Mesenchymal stem cell (in vitro differentiated cells and primary cell): ENCODE results near the gene CTNNA3.

ENCODE experiments used
- DNase-seq: peaks from one replicate; pipeline ENCODE4 v3.0.0-alpha.2; 2013
- H2AFZ ChIP-seq: one replicate; pipeline ENCODE4 v1.6.1; 2013; ENCODE audit warnings: low read depth, mild to moderate bottlenecking, control low read depth, inconsistent platforms, low read length, moderate library complexity
- H2AK5ac ChIP-seq: 2 replicates; pipeline ENCODE4 v1.6.1; 2013; ENCODE audit warnings: low read length, moderate library complexity, mild to moderate bottlenecking, inconsistent platforms; ENCODE audit not compliant: severe bottlenecking
- H2BK120ac ChIP-seq: one replicate; pipeline ENCODE4 v1.6.1; 2013; ENCODE audit warnings: low read depth, mild to moderate bottlenecking, inconsistent platforms, low read length, moderate library complexity
- H2BK12ac ChIP-seq, 2 experiments: one replicate each; pipeline ENCODE4 v1.6.1; 2013; ENCODE audit warnings: inconsistent platforms in 2 of 2, low read length in 2 of 2, mild to moderate bottlenecking in 2 of 2, moderate library complexity in 2 of 2, control low read depth in 1 of 2
- H2BK15ac ChIP-seq: one replicate; pipeline ENCODE4 v1.6.1; 2013; ENCODE audit warnings: mild to moderate bottlenecking, low read depth, inconsistent platforms; ENCODE audit not compliant: poor library complexity, severe bottlenecking
- H2BK5ac ChIP-seq: 2 replicates; pipeline ENCODE4 v1.6.1; 2013; ENCODE audit warnings: low read depth, mild to moderate bottlenecking, low read length, control low read depth, inconsistent platforms; ENCODE audit not compliant: poor library complexity, severe bottlenecking
- H3K14ac ChIP-seq, 2 experiments: one replicate each; pipeline ENCODE4 v1.6.1; 2013; ENCODE audit warnings: inconsistent platforms in 2 of 2, low read length in 2 of 2, control low read depth in 1 of 2, mild to moderate bottlenecking in 1 of 2, moderate library complexity in 1 of 2
- H3K18ac ChIP-seq, 2 experiments: one replicate each; pipeline ENCODE4 v1.6.1; 2013; ENCODE audit warnings: inconsistent platforms in 2 of 2, low read length in 2 of 2, control low read depth in 1 of 2, low read depth in 1 of 2, mild to moderate bottlenecking in 1 of 2
- H3K23ac ChIP-seq, 2 experiments: one replicate each; pipeline ENCODE4 v1.6.1; 2013; ENCODE audit warnings: inconsistent platforms in 2 of 2, low read length in 2 of 2, mild to moderate bottlenecking in 2 of 2, moderate library complexity in 2 of 2, control low read depth in 1 of 2
- H3K27ac ChIP-seq: 2 replicates; pipeline ENCODE4 v1.5.1; 2013; ENCODE audit warnings: mild to moderate bottlenecking, moderate library complexity, low read length, control low read depth, inconsistent platforms; ENCODE audit not compliant: poor library complexity, severe bottlenecking
- H3K27me3 ChIP-seq, 2 experiments: 2 replicates each; pipeline versions ENCODE4 v1.6.1 to v1.7.0; 2013; ENCODE audit warnings: low read length in 2 of 2, mild to moderate bottlenecking in 2 of 2, moderate library complexity in 2 of 2, control low read depth in 1 of 2, inconsistent platforms in 1 of 2; ENCODE audit not compliant: control insufficient read depth in 1 of 2, insufficient read depth in 1 of 2
- H3K36me3 ChIP-seq, 2 experiments: 2 replicates each; pipeline versions ENCODE4 v1.6.1 to v1.7.0; 2013; ENCODE audit warnings: low read length in 2 of 2, control low read depth in 1 of 2, inconsistent platforms in 1 of 2, low read depth in 1 of 2, mild to moderate bottlenecking in 1 of 2; ENCODE audit not compliant: insufficient read depth in 2 of 2, control insufficient read depth in 1 of 2
- H3K4ac ChIP-seq, 2 experiments: one replicate each; pipeline ENCODE4 v1.6.1; 2013; ENCODE audit warnings: inconsistent platforms in 2 of 2, low read length in 2 of 2, mild to moderate bottlenecking in 2 of 2, moderate library complexity in 2 of 2, control low read depth in 1 of 2, low read depth in 1 of 2
- H3K4me1 ChIP-seq: 2 replicates; pipeline ENCODE4 v1.6.1; 2013; ENCODE audit warnings: low read depth, low read length, control low read depth; ENCODE audit not compliant: control insufficient read depth, insufficient read depth
- H3K4me2 ChIP-seq: 2 replicates; pipeline ENCODE4 v1.6.1; 2013; ENCODE audit warnings: low read length, mild to moderate bottlenecking, inconsistent platforms; ENCODE audit not compliant: poor library complexity, severe bottlenecking
- H3K4me3 ChIP-seq, 2 experiments: 2 replicates each; pipeline versions ENCODE4 v1.5.1 to v1.7.0; 2013; ENCODE audit warnings: low read length in 2 of 2, mild to moderate bottlenecking in 2 of 2, control low read depth in 1 of 2, low read depth in 1 of 2; ENCODE audit not compliant: insufficient read depth in 1 of 2
- H3K79me1 ChIP-seq: replicated peaks from 2 replicates; pipeline ENCODE4 v1.6.1; 2013; ENCODE audit warnings: mild to moderate bottlenecking, control low read depth, low read length, inconsistent platforms; ENCODE audit not compliant: poor library complexity, severe bottlenecking
- H3K9ac ChIP-seq: 2 replicates; pipeline ENCODE4 v1.7.0; 2013; ENCODE audit warnings: mild to moderate bottlenecking, low read length, moderate library complexity
- H3K9me3 ChIP-seq: 2 replicates; pipeline ENCODE4 v1.7.0; 2013; ENCODE audit warnings: mild to moderate bottlenecking, low read length; ENCODE audit not compliant: control insufficient read depth
- H4K8ac ChIP-seq: one replicate; pipeline ENCODE4 v1.6.1; 2013; ENCODE audit warnings: inconsistent platforms, mild to moderate bottlenecking, low read length, moderate library complexity
- H4K91ac ChIP-seq: one replicate; pipeline ENCODE4 v1.6.1; 2013; ENCODE audit warnings: mild to moderate bottlenecking, low read length, inconsistent platforms
- WGBS: methylation state at CpG from one replicate; pipeline ENCODE4 v1.1.7; 2013; ENCODE audit warnings: mixed read lengths; 5-methylcytosine and 5-hydroxymethylcytosine counted together

The CTNNA3 gene

GRCh38 chr10:66880826-66881225, 815.2 kb downstream of the CTNNA3 start:
- H3K36me3 ChIP-seq: no peaks in the 10 kb centered on the region
- no peaks in the 10 kb centered on the region for H3K4me1 ChIP-seq
- H3K79me1 ChIP-seq: no peaks in the 10 kb centered on the region
- no peaks in the 10 kb centered on the region for H3K9me3 ChIP-seq
- H3K27ac ChIP-seq: no peak overlapping the region
- H2BK120ac ChIP-seq: no peak overlapping the region
- H2BK5ac ChIP-seq: no peak overlapping the region
- H3K18ac ChIP-seq: no peak overlapping the region
- no peak overlapping the region for H3K4me2 ChIP-seq
- no peak overlapping the region for H2BK12ac ChIP-seq
- no peak overlapping the region for H3K4me3 ChIP-seq
- H2AK5ac ChIP-seq: no peak overlapping the region
- no peak overlapping the region for H3K4ac ChIP-seq
- H3K23ac ChIP-seq: no peak overlapping the region
- H3K9ac ChIP-seq: no peak overlapping the region
- no peak overlapping the region for H2BK15ac ChIP-seq
- no peaks in the 10 kb centered on the region for H3K27me3 ChIP-seq
- WGBS: 56% methylated on average over 1 of the region's 2 CpGs
- no peak overlapping the region for H2AFZ ChIP-seq
- no peak for DNase-seq
- H4K91ac ChIP-seq: no peak overlapping the region
- H3K14ac ChIP-seq: no peak overlapping the region
- H4K8ac ChIP-seq: no peak overlapping the region

GRCh38 chr10:66880292-66880691, 815.7 kb downstream of the CTNNA3 start:
- no peak overlapping the region for H2BK5ac ChIP-seq
- no peak overlapping the region for H2BK12ac ChIP-seq
- no peak overlapping the region for H3K27ac ChIP-seq
- no peak overlapping the region for H3K4me2 ChIP-seq
- no peak overlapping the region for H3K4ac ChIP-seq
- H3K4me1 ChIP-seq: no peaks in the 10 kb centered on the region
- no peak overlapping the region for H4K8ac ChIP-seq
- H3K9ac ChIP-seq: no peak overlapping the region
- H2BK120ac ChIP-seq: no peak overlapping the region
- H3K4me3 ChIP-seq: no peak overlapping the region
- H2AK5ac ChIP-seq: no peak overlapping the region
- no peak overlapping the region for H2AFZ ChIP-seq
- H3K36me3 ChIP-seq: no peaks in the 10 kb centered on the region
- H3K23ac ChIP-seq: no peak overlapping the region
- H3K9me3 ChIP-seq: no peaks in the 10 kb centered on the region
- no CpG with 5 or more reads among the region's 1 CpG for WGBS
- no peak overlapping the region for H2BK15ac ChIP-seq
- no peak overlapping the region for H3K18ac ChIP-seq
- no peaks in the 10 kb centered on the region for H3K27me3 ChIP-seq
- H3K79me1 ChIP-seq: no peaks in the 10 kb centered on the region
- H3K14ac ChIP-seq: no peak overlapping the region
- no peak for DNase-seq
- H4K91ac ChIP-seq: no peak overlapping the region

GRCh38 chr10:66877361-66877760, 818.6 kb downstream of the CTNNA3 start:
- no peak overlapping the region for H3K23ac ChIP-seq
- no peaks in the 10 kb centered on the region for H3K79me1 ChIP-seq
- no peak overlapping the region for H4K91ac ChIP-seq
- H3K9me3 ChIP-seq: no peaks in the 10 kb centered on the region
- no peak overlapping the region for H2BK5ac ChIP-seq
- H3K36me3 ChIP-seq: no peaks in the 10 kb centered on the region
- no peak overlapping the region for H3K4me3 ChIP-seq
- no peak overlapping the region for H3K27ac ChIP-seq
- no peak overlapping the region for H2BK120ac ChIP-seq
- H3K4me1 ChIP-seq: no peaks in the 10 kb centered on the region
- no peak overlapping the region for H3K4me2 ChIP-seq
- no peak overlapping the region for H4K8ac ChIP-seq
- DNase-seq: no peak
- no peak overlapping the region for H3K14ac ChIP-seq
- H2BK12ac ChIP-seq: no peak overlapping the region
- H2BK15ac ChIP-seq: no peak overlapping the region
- WGBS: 72% methylated on average over 2 of the region's 2 CpGs
- H3K27me3 ChIP-seq: no peaks in the 10 kb centered on the region
- H2AK5ac ChIP-seq: no peak overlapping the region
- H2AFZ ChIP-seq: no peak overlapping the region
- no peak overlapping the region for H3K4ac ChIP-seq
- no peak overlapping the region for H3K18ac ChIP-seq
- no peak overlapping the region for H3K9ac ChIP-seq

- no peaks in the 10 kb centered on the region for H3K36me3 ChIP-seq
- no peak overlapping the region for H3K9ac ChIP-seq
- no peak overlapping the region for H2BK12ac ChIP-seq
- H3K4me1 ChIP-seq: no peaks in the 10 kb centered on the region
- no peak overlapping the region for H4K8ac ChIP-seq
- no peak overlapping the region for H3K14ac ChIP-seq
- H3K4me2 ChIP-seq: no peak overlapping the region
- no peak for DNase-seq
- no peaks in the 10 kb centered on the region for H3K9me3 ChIP-seq
- no peak overlapping the region for H2BK15ac ChIP-seq
- no peak overlapping the region for H2BK120ac ChIP-seq
- H3K23ac ChIP-seq: no peak overlapping the region
- H2BK5ac ChIP-seq: no peak overlapping the region
- H3K27me3 ChIP-seq: no peaks in the 10 kb centered on the region
- no peak overlapping the region for H3K4me3 ChIP-seq
- no peak overlapping the region for H2AFZ ChIP-seq
- no peak overlapping the region for H4K91ac ChIP-seq
- H3K4ac ChIP-seq: no peak overlapping the region
- no peak overlapping the region for H3K18ac ChIP-seq
- H3K27ac ChIP-seq: no peak overlapping the region
- H2AK5ac ChIP-seq: no peak overlapping the region
- no peaks in the 10 kb centered on the region for H3K79me1 ChIP-seq
These were observed 826.4 kb downstream of the CTNNA3 start for GRCh38 chr10:66869635-66870034.
